Non-pigmented ciliary epithelial cell (primary cell): ENCODE data around the gene CDC23.
A peak's percentile ranks its signal among the peaks of the same experiment; 100 is the strongest.
"Not testable (repeated sequence)": the region's sequence is repeated elsewhere in the genome, so short reads cannot be mapped to it uniquely, and the experiment has no call there.

Experiments
- DNase-seq: peaks from one replicate; pipeline ENCODE4 v3.0.0-alpha.2; 2010; ENCODE audit warnings: low read depth

CDC23 gene

DNA sequence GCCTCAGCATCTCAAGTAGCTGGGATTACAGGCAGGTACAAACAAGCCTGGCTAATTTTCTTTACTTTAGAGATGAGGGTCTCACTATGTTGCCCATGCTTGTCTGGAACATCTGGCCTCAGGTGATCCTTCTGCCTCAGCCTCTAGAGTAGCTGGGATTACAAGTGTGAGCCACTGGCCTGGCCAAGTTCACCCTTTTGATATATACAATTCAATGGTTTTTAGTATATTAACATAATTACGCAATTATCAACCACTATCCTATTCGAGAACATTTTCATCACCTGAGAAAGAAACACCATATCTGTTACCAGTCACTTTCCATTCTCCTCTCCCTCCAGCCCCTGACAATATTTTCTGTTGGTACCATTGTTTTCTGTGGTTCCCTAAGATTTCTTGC is 3.7 kb upstream of the CDC23 start:
- no peak for DNase-seq

DNA sequence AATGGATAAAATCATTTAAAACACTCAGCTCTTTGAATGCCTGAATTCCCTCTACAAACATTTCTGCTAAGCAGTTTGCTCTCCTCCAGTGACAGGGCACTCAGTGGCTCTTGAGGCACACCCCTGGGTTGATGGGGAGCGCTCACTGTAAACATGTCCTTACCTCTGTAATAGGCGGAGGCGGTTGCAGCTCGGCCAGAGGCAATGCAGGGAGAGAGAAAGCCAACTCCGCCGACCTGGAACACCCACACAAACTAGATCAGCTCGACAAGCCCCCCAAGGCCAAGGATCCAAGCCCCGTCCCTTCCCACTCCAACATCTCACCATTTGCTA is 329 bp downstream of the CDC23 start:
- DNase-seq = no peak

DNA sequence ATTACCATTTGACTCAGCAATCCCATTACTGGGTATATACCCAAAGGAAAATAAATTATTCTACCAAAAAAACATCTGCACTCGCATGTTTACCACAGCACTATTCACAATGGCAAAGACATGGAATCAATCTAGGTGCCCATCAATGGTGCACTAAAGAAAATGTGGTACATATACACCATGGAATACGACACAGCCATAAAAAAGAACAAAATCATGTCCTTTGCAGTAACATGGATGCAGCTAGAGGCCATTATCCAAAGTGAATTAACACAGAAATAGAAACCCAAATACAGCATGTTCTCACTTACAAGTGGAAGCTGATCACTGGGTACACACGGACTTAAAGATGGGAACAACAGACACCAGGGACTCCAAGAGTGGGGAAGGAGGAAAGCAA is 2.1 kb downstream of the CDC23 start:
- no peak for DNase-seq

DNA sequence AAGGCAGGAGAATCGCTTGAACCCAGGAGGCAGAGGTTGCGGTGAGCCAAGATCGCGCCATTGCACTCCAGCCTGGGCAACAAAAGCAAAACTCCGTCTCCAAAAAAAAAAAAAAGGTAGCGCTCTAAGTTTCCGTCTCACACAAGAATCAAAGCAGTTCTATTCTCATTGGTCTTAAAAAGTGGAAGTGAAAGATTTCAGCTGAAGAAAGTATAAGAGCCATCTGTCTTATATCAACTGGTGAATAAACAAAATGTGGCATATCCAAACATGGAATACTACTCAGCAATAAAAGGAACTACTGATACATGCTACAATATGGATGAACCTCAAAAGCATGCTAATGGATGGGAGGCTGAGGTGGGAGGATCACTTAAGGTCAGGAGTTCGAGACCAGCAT is 19.3 kb downstream of the CDC23 start:
- not testable (repeated sequence) for DNase-seq

DNA sequence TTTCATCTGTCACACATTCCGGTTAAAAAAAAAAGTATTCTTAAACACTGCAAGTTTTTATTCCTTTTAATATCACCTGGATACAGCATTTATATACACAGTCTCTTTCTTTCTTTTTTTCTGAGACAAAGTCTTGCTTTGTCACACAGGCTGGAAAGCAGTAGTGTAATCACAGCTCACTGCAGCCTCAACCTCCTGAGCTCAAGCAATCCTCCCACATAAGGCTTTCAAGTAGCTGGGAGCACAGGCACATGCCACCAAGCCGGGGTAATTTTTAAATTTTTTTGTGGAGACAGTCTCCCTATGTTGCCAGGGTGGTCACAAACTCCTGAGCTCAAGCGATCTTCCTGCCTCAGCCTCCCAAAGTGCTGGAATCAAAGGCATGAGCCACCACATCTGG is 20.3 kb downstream of the CDC23 start:
- DNase-seq = no peak

DNA sequence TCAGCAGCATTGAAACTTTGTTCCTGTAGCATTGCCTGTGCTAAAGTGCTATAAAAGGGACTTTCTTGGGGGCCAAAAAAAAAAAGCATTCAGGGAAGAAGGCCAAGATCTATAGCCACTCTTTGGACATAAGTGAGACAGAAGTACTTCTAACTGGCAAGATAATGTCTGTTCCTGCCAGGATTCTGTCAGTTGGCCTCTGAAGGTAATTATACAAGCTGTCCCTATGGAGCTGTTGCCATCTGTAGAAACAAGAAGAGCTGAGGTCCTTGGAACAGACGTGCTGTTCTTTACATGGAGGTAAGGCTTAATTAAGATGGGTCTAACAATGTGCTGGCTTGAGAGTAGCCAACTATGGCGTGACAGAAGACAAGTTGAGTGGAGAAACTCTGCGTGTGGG is 24.5 kb downstream of the CDC23 start:
- no peak for DNase-seq

DNA sequence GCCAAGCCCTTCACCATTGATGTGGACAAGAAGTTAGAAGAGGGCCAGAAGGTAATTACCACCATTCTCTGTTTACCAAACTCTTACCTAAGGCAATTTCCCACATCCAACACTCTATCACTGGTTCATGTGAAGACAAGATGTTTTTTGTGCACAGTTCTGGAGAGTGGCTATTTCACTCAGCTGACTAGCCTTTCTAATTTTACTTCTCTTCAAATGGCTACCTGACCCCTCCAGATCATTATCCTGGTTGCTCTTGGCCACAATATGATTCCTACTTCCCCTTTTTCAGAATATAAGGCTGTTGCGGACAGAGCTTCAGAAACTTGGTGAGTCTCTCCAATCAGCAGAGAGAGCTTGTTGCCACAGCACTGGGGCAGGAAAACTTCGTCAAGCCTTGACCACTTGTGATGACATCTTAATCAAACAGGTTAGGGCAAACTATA is 27.1 kb downstream of the CDC23 start:
- no peak for DNase-seq

DNA sequence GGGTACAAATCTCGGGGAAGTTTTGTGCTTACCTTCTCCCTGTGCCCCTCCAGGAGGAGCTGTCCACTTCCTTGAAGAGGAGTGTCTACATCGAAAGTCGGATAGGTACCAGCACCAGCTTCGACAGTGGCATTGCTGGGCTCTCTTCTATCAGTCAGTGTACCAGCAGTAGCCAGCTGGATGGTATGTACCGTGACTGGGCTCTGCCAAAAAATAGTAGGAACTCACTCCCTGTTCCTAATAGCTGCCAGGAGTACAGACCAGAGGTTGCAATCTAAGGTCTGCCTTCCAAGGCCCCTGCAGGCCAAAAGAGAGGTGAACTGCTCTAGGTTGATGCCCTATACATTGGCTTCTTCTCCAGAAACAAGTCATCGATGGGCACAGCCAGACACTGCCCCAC is 30.3 kb downstream of the CDC23 start:
- DNase-seq = no peak

DNA sequence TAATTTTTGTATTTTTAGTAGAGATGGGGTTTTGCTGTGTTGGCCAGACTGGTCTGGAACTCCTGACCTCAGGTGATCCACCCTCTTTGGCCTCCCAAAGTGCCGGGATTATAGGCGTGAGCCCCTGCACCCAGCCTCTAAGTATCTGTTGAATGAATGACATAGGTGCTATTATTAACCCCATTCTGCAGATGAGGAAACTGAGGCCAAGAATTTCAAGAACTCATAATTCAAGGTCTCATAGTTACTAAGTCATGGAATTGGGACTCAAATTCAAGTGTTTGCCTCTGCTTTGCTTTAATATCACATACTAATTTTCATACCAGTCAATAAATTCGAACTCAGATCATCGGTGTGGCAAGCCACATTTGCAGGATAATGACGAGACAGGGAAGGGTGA is 32.3 kb downstream of the CDC23 start:
- DNase-seq = no peak

DNA sequence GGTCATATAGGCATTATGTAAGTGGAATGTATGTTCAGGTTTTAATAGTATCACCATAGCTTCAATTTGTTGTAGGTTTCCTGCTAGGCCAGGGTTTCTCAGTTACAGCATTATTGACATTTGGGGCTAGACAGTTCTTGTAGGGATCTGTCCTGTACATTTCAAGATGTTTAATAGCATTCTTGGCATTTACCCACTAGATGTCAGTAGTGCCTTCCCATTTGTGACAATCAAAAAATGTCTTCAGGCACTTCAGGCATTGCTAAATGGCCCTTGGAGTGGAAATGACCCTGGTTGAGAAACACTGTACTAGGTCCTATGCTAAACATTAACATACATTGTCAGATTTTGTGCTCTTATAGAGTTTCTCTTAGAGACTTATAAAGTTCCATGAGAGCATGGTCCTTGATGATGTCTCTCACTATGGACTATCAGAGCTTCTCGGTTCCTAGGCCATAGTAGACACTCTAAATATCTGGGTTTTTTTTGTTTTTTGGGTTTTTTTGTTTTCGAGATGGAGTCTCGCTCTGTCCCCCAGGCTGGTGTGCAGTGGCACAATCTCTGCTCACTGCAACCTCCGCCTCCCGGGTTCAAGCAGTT is 32.8 kb downstream of the CDC23 start:
- peak; percentile 24 for DNase-seq

DNA sequence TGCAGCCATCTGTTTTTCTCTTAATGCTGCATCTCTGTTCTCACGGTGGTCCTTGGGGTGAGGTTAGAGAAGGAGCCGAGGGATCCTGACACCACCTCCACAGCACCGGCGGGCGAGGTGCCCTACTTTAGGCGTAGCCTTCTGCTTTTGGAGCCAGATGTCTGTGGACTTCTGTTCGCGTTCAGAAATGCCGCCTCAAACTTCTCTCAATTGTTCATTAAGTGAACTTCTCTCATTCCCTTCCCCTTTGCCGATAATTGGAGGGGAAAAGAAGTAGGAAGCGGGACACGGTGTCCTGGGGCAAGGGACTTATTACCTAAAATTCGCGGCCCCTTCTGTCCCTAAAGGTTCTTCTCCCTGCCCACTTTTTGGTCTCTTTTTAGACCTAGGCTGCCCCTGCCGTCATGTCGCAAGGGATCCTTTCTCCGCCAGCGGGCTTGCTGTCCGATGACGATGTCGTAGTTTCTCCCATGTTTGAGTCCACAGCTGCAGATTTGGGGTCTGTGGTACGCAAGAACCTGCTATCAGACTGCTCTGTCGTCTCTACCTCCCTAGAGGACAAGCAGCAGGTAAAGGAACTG is 33.8 kb downstream of the CDC23 start:
- DNase-seq = no peak

DNA sequence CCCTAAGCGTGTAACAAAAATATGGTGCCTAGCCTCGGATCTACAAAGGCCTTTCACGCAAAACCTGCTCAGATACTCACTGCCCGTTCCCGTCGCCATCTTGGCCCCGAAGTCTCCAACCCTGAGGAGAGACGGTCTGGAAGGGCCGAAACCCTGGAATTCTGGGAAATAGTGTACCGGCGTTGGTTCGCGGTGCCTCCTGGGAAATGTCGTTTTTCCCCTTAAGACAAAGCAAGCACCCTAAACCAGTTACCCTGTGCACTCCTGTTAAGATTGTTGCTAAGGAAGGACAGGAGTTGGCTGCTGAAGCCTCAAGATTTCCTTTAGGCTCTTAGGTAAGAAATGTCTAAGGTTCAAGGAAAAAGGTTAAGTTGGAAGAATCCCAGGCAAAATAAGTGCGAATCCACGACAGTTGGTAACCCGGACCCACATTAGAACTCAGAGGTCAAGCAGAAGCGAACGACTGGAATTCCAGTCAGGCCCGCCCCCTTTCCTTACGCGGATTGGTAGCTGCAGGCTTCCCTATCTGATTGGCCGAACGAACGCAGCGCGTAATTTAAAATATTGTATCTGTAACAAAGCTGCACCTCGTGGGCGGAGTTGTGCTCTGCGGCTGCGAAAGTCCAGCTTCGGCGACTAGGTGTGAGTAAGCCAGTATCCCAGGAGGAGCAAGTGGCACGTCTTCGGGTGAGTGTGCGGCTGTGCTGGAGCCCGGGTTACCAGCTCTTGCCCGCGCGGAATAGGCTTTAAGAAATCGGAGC is 34.4 kb downstream of the CDC23 start, which contains the start of the genes BRD8 and KIF20A:
Gene BRD8 (minus strand): TSS at position 115 of the 761 bp plus-strand sequence. CDS start 16 bp downstream, at position 99.
Gene KIF20A (plus strand): TSS at position 597 of the 761 bp plus-strand sequence. CDS start 569 bp downstream, outside the sequence.
- DNase-seq = peak; percentile 82

DNA sequence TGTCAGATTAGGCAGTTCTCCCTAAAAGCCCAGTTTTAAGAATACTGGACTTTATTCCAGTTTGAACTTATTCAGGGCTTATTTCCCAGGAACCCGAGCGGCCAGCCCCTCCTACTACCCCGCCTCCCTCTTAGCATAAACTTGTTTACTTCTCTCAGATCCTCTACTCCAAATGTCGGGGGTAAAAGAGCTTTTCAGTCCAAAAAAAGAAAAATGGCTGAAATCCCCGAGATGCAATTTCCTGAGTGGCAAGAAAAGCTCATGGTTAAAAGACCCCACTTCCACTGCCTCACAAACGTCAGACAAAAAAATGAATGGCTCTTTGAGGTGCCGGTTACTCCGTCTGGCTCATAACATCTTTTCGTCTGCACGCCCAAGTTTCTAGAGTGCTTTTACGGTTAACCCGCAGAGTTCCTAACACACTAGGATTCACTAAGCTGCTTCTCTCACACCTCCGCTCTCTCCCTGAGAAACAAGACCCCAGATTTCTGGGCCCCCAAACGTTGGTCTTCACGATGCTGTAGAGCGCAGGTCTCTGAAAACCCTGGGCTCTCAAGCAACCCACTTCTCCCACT is 35.1 kb downstream of the CDC23 start:
- DNase-seq = no peak

DNA sequence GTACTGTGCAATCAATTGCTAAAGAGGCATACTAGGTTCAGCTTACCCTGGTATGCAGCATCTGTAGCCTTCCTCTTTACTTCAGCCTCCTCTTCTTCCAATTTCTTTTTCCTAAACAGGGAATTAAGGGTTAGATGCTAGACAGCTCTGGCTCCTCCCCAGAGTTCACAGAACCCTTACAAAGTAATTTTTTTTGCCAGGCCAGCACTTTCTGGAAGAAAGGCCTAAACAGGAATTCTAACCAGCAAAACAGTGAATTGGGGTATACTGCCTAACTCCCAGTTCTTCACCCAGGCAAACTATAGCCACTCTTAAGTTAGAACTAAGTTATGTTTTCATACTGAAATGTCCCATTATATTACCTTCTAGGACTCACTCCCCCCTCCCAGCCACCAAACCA is 42.8 kb downstream of the CDC23 start:
- DNase-seq = no peak

DNA sequence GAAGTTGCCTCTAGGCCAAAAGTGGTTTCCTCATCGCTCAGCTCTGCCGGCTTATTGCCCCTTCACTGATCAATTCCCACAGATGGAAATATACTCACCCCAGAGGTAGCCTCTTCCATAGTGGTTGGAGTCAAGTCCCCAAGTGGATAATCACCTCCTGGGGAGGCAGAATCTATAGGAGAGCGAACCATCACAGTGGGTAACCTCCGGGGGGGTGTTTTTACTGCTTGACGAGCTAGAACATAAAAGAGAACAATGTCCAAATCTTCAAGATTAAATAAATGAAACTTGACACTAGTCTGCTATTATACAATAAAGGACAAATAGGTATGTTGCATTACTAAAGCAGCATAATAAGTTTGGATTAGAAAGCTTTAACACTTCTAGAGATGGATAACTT is 44.0 kb downstream of the CDC23 start:
- DNase-seq = no peak

DNA sequence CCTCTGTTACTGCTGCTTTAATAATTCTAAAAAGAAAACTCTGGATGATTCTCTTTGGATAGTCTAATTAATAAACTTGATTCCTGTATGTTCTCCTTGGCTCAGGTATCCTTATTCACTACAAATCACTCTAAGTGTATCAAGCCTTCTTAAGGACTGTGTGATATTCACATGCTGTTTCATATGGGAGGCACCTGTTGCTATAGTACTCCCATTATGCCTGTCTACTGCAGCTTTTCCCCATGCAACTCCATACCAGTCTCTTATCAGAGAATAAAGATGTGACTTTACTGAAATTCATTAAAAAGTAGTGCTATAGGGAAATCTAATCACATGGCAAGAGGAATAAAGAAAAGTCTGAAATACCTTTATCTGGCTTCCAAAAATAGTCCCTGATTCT is 49.4 kb downstream of the CDC23 start:
- DNase-seq = no peak

DNA sequence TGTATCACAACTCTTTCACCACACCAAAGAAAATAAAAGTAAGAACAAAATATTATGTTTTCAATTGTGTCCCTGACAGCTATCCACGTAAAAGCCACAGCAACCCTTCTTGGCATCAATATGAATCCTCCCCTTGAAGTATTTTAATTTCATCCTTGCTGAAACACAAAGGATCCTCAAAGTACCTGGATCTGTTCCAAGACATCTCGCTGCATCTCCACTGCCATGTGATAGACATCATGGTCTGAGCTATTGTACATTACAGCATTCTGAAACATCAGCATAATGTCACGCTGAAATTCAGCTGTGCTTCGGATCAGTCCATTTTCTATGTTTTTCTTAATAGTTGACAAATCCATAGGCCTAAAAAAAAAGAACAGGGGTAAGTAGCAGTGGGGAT is 52.4 kb downstream of the CDC23 start:
- DNase-seq = no peak

DNA sequence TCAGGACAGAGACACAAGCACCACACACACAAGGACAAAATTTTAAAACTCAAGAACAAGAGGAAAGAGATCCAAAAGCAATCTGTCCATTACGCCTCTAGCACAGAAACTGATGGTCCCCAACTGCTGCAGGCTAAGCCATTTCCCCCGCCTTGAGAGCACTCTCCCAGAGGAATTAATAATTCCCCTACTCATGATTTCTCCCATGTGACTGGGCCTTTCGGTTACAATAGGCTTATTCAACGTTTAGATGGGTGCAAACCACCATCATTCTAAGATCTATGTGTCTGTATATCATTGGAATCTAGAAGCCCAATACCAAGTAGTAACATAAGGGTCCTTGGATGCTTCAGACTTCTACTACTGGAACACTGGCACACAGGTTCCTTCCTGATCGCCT is 53.5 kb downstream of the CDC23 start:
- DNase-seq = no peak

DNA sequence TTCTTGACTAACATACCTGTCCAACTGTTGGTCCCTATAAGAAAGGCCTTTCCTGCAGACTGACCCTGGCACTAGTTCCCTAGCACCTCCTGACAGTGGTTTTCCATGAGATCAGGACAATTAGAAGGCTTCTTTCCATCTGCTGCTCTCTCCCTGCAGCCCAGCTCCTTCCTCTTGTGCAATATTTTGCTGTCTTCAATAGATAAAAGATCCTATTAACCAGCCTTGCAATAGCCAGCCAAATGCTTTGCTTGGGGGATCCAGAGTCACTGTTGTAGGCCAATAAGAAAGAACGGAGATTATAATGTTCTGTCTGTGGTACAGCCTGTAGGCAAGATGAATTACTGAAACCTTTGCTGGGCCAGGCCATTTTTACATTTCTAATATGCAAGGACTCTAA is 55.5 kb downstream of the CDC23 start:
- no peak for DNase-seq

DNA sequence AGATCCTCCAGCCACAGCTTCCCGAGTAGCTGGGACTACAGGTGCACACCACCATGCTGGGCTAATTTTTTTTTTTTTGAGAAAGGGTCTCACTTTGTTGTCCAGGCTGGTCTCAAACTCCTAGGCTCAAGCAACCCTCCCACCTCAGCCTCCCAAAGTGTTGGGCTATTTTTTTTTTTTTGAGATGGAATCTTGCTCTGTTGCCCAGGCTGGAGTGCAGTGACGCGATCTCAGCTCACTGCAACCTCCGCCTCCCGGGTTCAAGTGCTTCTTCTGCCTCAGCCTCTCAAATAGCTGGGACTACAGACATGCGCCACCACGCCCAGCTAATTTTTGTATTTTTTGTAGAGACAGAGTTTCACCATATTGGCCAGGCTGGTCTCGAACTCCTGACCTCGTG is 57.1 kb downstream of the CDC23 start:
- DNase-seq = not testable (repeated sequence)

DNA sequence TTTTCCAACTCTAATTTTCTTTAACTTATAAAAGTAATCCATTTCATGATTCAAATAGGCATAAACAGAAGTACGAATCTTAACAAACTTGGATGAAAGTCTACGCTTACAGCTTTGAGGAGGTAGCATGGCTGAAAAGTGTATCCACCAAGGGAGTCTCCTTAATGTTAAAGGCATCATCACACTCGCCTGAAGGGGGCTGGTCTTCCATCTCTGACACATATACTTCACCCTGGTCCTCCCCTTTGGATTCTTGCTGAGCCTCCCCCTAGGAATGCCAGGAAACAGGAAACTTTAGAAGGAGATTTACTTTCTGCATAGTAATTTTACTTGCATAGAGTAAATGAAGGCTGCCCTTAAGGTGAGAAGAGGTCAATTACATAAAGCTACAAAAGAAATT is 63.6 kb downstream of the CDC23 start:
- no peak for DNase-seq

DNA sequence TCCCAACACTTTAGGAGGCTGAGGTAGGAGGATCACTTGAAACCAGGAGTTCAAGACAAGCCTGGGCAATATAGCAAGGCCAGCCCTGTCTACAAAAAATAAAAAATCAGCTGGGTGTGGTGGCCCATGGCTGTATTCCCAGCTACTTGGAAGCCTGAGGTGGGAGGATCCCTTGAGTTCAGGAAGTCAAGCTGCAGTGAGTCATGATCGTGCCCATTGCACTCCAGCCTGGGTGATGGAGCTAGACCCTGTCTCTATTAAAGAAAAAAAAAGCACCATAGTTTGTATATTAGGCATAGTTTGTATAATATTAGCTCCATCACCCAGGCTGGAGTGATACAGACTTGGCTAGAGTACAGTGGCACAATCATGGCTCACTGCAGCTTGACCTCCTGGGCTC is 64.3 kb downstream of the CDC23 start:
- no peak for DNase-seq

DNA sequence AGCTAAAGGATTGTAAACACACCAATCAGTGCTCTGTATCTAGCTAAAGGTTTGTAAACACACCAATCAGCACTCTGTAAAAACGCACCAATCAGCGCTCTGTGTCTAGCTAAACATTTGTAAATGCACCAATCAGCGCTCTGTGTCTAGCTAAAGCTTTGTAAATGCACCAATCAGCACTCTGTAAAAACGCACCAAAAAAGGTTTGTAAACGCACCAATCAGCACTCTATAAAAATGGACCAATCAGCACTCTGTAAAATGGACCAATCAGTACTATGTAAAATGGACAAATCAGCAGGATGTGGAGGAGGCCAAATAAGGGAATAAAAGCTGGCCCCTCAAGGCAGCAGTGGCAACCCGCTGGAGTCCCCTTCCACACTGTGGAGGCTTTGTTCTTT is 69.5 kb downstream of the CDC23 start:
- DNase-seq = not testable (repeated sequence)
